ENCODE data around the gene OSBPL2.

Gene OSBPL2

GRCh38 chr20:62222972-62223371, 15.3 kb upstream of the OSBPL2 start:
- no peak for DNase-seq

- no peak for DNase-seq
Observed at GRCh38 chr20:62223571-62223970, 14.8 kb upstream of the OSBPL2 start.

DNA sequence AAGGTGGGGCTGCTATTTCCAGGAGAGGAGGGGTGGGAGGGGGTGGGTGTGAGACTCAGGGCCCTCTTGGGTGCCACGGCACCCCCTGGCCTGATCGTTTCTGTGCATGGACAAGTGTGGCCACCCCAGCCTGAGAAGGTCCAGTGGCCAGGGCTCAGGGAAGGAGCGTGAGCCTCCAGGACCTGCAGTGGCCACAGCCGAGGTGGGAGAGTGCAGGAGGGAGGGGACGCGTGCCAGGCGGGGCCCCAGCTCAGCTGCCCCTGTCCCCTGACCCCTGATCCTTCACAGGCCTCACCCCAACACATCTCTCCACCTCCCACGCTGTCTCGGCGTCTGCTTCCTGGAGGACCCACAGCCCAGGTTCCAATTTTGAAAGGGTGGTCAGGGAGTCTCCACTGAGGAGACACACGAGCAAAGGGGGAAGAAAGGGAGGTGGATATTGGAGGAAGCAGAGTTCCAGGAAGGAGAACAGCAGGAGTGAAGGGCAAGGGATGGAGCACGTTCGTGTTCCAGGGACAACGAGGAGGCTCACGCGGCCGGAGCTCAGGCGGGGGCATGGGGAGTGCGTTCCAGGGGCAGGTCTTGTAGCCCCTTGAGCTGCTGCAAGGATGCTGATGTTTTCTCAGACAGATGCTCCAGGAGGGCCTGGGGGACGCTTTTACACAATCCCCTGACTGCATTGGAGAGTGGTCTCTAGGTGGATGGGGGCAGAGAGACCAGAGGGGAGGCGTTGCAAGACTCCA, 14.0 kb upstream of the OSBPL2 start:
- no peak for DNase-seq

DNA sequence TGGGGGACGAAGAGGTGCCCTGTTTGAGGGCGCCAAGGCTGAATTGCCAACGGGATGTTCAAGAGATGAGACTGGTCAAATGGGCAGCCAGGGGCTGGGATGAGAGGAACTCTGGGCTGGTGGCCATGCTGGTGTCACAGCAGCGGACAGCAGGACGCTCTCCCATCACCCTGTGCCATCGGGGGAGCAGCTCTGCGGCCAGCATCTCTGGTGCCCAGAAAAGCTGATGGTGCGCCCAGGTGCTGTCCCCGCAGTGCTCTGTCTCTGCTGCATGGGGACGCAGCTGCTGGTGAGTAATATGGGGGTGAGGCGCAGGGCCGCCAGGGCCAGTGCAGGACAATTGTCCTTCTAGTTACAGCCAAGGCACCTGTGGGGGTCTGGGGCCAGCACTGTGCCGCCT, 13.3 kb upstream of the OSBPL2 start:
- no peak for DNase-seq

DNA sequence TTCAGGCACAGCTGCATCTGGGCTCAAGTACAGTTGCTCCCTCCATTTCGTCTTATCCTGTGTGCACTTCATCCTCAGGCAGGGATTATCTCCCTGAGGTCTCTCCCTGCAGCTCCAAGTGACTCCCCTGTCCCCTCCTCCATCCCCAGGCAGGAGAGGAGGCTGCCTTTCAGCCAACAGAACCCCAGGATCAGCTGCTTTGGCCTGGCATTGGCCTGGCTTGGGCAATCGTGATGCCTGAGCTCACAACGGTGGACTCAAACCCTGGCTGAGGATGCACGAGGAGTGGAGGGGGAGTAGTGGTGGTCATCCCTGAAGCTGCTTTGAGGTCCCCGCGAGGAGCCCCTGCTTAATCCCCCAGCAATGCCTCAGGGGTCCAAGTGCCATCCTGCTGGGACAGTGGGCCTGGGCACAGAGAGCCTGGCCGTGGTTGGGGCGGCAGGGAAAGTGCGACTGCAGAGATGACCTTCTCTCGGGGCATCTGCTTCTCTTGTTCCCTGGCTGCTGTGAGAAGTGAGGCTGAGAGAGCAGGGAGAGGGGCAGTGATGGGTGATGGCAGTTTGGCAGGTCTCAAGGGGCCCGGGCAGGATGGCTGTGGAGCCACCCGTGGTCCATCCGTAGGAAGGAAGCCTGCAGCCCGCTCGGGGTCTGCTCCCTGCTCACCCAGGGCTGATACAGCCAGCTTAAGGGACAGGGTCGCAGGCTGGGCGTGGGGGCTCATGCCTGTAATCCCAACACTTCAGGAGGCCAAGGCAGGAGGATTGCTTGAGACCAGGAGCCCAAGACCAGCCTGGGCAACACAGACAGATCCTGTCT, 12.3 kb upstream of the OSBPL2 start:
- DNase-seq: no peak

DNA sequence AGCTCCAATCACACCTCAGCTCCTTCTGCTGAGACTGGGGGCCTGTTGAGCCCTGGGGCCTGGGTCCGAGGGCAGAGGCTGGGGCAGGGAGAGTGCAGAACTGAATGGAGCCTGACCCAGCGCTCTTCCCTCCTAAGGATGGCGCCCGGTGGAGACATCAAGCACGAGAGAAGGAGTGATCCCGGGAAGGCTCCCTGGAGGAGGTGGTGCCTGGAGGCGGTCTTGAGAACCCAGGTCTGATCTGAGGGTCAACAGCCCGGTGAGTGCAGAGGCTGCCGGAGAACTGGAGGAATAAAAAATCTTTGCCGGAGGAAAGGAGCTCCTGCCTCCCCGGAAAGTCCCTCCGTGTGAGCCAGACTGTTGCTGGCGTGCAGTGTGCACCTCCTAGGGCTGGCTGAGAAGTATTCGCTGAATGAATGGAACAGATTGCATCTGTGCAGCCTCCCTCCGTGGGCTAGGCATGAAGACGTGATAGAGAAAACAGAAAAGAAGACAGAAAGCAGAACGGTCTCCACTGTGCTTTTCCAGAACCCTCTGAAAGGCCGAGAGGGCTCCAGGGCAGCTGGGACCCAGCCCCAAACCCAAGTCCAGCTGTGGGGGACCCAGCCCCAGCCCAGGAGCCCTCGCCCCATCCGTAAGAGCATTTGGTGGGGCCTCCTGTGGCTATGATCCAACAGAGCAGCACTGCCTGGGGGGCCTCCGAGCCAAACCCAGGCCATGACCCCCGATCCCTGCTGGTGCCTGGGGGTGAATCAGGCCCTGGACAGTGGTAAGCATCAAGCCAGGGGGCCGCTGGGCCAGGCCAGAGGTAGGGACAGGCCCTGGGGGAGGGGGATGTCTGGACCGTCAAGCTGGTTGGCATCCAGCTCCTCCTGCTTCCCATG, 11.4 kb upstream of the OSBPL2 start:
- DNase-seq: no peak

GRCh38 chr20:62227591-62227976, 10.7 kb upstream of the OSBPL2 start:
- DNase-seq: no peak

DNA sequence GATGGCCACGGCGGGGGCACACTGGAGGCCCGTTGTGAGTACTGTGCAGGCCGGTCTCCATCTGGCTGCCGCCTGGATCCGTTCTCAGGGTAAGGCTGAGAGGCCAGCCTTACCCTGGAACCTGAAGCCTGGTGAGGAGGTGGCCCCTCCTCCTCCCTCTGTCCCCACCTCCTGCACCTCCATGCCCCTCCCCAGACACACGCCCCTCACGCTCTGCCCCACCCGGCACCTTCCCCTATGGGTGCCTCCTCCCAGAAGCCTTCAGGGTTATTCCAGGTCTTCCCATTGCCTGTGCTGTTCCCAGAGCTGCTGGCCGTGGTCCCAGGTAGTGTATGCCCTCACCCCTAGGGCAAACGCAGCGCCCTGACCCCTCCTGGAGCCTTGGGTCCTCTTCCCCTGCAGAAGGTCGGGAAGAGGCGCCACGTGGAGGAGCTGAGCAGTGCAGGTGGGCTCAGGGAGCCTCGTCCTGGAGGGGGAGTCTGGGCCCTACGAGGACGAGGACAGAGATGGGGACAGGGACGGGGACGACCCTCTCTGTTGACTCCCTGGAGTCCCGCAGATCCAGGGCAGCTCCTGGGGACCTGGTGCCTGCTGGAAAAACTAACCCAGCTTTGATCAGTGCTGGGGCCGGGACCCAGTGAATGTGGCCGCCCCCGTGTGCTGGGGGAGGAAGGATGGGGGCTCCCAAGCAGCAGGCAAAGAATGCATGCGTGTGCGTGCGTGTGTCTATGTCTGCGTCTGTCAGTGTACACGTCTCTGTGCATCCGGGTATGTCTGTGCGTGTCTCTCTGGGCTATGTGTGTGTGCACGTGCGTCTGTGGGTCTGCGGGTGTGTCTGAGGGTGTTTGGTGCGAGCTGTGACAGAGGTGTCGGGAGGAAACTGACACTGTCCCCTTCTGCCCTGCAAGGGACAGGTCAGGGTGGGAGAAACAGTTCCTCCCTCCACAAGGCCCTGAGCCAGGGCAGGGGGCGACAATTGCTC, 10.1 kb upstream of the OSBPL2 start:
- DNase-seq: no peak

DNA sequence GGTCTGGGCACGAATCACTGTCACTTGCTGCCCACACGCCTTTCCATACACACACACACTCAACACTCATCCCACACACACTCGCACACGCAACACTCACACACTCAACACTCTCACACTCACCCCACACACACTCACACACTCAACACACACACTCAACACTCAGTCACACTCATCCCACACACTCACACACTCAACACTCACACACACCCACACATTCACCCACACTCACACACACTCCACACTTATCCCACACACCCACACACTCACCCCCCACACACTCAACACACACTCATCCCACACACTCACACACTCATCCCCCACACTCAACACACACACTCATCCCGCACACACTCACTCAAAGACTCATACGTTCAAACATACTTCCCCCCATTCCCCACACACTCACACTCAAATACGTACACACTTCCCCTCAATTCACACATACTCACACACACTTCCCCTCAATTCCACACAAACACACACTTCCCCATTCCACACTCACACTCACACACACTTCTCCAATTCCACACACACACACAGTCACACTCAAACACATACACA, 9.3 kb upstream of the OSBPL2 start:
- DNase-seq: no peak

GRCh38 chr20:62229667-62230066, 8.7 kb upstream of the OSBPL2 start:
- DNase-seq: no peak

DNA sequence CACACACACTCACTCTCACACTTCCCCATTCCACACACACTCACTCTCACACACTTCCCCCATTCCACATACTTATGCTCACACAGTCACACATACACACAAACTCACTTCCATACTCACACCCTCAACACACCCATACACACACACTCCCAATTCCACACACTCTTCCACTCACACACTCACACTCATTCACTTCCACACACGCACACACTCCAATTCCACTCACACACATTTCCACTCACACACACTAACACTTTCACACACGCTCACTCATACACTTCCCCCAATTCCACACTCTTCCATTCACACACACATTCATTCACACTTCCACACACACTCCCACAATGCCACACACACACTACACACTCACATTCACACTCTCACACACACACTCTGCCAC, 8.0 kb upstream of the OSBPL2 start:
- DNase-seq: no peak

DNA sequence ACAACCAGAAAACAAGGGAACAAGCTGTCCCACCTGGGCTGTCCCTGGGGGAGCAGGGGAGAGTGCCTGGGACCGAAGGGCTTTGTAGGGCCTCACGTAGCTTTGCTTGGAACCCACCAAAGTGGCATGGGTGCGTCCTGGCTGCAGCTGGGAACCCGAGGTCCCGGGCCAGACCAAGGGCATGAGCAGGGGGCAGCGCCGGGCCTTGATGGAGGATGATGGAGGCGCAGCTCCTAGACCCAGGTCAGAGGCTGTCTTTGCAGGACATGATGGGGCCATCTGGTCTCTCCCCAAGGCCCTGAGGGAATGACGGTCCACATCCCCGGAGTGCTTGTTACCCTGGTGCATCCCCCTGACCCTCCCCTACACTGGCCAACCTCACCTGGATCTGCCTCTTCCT, 7.6 kb upstream of the OSBPL2 start:
- no peak for DNase-seq

DNA sequence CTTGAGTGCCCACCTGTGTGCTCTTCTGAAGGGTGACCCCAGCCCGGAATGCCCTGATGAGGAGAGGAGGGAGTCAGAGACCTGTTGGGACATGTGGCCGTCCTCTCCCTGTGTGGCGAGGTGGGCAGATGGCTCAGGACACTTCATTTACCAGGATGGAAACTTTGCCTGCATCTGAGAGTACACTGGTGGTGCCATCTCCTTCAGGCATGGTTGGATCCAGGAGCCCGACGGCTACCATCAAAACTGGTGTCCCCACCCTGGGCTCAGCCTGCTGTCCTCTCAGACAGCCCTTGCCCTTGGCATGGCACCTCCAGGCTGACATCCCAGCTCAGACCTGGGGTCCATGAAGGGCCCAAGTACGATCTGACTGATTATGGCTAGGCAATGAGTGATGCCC, 7.0 kb upstream of the OSBPL2 start:
- no peak for DNase-seq

DNA sequence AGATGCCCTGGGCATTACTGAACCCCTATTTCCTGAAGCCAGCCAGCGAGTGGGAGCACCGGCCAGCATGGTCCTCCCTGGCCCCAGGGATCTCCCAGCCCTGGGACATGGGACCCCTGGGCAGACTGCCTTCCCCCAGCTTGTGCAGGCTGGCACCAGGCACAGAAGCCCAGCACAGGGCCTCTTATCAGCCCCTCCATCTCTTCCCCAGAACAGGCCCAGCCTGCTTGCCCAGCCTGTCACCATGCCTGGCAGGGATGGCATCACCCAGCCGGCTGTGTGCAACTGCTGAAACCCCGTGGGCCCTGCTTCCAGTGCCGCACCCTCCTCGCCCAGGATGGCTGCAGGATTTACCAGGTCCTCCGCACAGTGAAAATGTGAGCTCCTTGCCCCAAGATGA, 6.1 kb upstream of the OSBPL2 start:
- DNase-seq: no peak

- no peak for DNase-seq
Observed at GRCh38 chr20:62232770-62233645, 5.3 kb upstream of the OSBPL2 start.

- DNase-seq: no peak
Observed at GRCh38 chr20:62233684-62234083, 4.6 kb upstream of the OSBPL2 start.

DNA sequence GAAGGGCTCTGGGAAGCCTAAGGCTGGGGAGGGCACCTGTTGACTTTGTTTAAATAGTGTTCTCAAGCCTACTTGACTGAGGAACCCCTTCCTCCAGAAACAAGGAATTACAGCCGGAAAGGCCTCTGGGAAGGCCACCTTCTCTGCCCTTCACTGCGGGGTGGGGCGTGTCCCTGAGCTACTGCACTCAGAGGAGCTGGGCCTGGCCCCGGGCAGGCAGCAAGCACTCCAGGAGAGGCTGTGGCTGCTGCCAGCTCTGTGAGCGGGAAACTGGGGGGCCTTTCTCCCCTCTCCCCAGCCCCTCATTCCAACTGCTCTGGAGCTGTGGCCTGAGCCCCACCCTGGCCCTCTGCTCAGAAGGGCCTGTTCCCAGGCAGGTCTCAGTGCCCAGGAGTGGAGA, 4.0 kb upstream of the OSBPL2 start:
- no peak for DNase-seq

- DNase-seq: no peak
Observed at GRCh38 chr20:62235001-62235776, 3.1 kb upstream of the OSBPL2 start.

- DNase-seq: no peak
Observed at GRCh38 chr20:62235777-62236157, 2.6 kb upstream of the OSBPL2 start.

DNA sequence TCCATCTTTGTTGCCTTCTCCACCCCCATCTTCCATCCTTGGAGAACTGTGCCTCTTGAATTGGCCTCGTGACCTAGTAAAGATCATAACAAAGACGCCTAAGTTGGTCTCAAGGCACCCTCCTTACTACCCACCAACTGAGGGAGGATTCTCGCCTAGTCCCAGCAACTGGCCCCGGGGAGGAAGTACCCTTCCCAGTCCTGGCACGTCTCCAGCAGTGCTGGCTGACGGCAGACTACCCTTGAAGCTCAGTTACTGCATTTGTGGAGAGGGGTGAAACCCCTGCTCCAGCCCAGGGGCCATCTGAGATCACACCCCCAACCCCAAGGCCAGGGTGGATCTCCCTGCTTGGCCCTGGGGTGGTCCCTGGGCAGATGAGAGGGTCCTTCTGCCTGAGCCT, 2.1 kb upstream of the OSBPL2 start:
- DNase-seq: no peak

Data from activated CD4-positive, alpha-beta T cell treated with anti-CD3 and anti-CD28 coated beads for 48 hours (primary cell).